Hematopoietic multipotent progenitor cell treated with erythropoietin and hydrocortisone succinate and interleukin-3 and kit ligand, for 6 days (in vitro differentiated cells): ENCODE data around the gene PARP8.
"Not testable (repeated sequence)": the region's sequence is repeated elsewhere in the genome, so short reads cannot be mapped to it uniquely, and the experiment has no call there.

Experiments
- DNase-seq: peaks from one replicate; pipeline ENCODE4 v3.0.0-alpha.2; 2015

Gene PARP8

GRCh38 chr5:50791813-50792212 is 125.4 kb downstream of the PARP8 start:
- no peak for DNase-seq

GRCh38 chr5:50792843-50793242 is 126.4 kb downstream of the PARP8 start:
- no peak for DNase-seq

- DNase-seq, result no peak
These were observed 128.4 kb downstream of the PARP8 start for GRCh38 chr5:50794812-50795211.

- no peak for DNase-seq
These were observed 131.6 kb downstream of the PARP8 start for GRCh38 chr5:50798002-50798401.

GRCh38 chr5:50799596-50799995 is 133.2 kb downstream of the PARP8 start:
- no peak for DNase-seq

- DNase-seq, result no peak
These were observed 134.0 kb downstream of the PARP8 start for GRCh38 chr5:50800410-50800809.

GRCh38 chr5:50807661-50808060 is 141.2 kb downstream of the PARP8 start:
- no peak for DNase-seq

GRCh38 chr5:50808406-50808805 is 142.0 kb downstream of the PARP8 start:
- DNase-seq, result no peak

GRCh38 chr5:50811746-50812145 is 145.3 kb downstream of the PARP8 start:
- DNase-seq, result not testable (repeated sequence)

GRCh38 chr5:50813691-50814090 is 147.3 kb downstream of the PARP8 start:
- DNase-seq, result no peak

GRCh38 chr5:50814556-50814955 is 148.1 kb downstream of the PARP8 start:
- no peak for DNase-seq

- DNase-seq, result no peak
These were observed 155.6 kb downstream of the PARP8 start for GRCh38 chr5:50822046-50822445.

- no peak for DNase-seq
These were observed 156.3 kb downstream of the PARP8 start for GRCh38 chr5:50822761-50823160.

- DNase-seq, result no peak
These were observed 157.1 kb downstream of the PARP8 start for GRCh38 chr5:50823568-50823967.

GRCh38 chr5:50824109-50824508 is 157.7 kb downstream of the PARP8 start:
- DNase-seq, result no peak

GRCh38 chr5:50827516-50828247 is 161.2 kb downstream of the PARP8 start:
- no peak for DNase-seq

GRCh38 chr5:50829023-50829422 is 162.6 kb downstream of the PARP8 start:
- DNase-seq, result no peak

GRCh38 chr5:50832657-50833284 is 166.3 kb downstream of the PARP8 start:
- DNase-seq, result no peak

- no peak for DNase-seq
These were observed 169.9 kb downstream of the PARP8 start for GRCh38 chr5:50836356-50836755.

- DNase-seq, result no peak
These were observed 173.0 kb downstream of the PARP8 start for GRCh38 chr5:50839472-50839871.

- no peak for DNase-seq
These were observed 176.7 kb downstream of the PARP8 start for GRCh38 chr5:50843091-50843490.

- DNase-seq, result no peak
These were observed 179.8 kb downstream of the PARP8 start for GRCh38 chr5:50846261-50846660.

GRCh38 chr5:50849554-50849953 is 183.1 kb downstream of the PARP8 start:
- no peak for DNase-seq

- peak; percentile 38 for DNase-seq
These were observed 186.7 kb downstream of the PARP8 start for GRCh38 chr5:50853151-50853550.

GRCh38 chr5:50854082-50854481 is 187.6 kb downstream of the PARP8 start:
- DNase-seq, result no peak
